Neutrophil (primary cell): ENCODE data around the gene MARCHF2.

Experiments
- H3K27ac ChIP-seq: fragments of 200-600 bp; sonication (generic); 2 replicates; pipeline ENCODE4 v1.5.1; 2016; ENCODE audit warnings: mild to moderate bottlenecking, moderate library complexity
- H3K27me3 ChIP-seq: fragments of 200-600 bp; sonication (generic); 2 replicates; pipeline ENCODE4 v1.6.0; 2016; ENCODE audit warnings: mild to moderate bottlenecking
- H3K36me3 ChIP-seq: fragments of 200-600 bp; sonication (generic); 2 replicates; pipeline ENCODE4 v1.5.1; 2017
- H3K4me1 ChIP-seq, 2 experiments: fragments of 200-600 bp in 1 of 2; sonication (generic) in 1 of 2; 1 replicate in 1 of 2; 2 replicates in 1 of 2; pipeline versions ENCODE4 v1.5.1 to v1.6.1; 2013 to 2016; ENCODE audit warnings: low read depth in 1 of 2, low read length in 1 of 2, mild to moderate bottlenecking in 1 of 2, moderate library complexity in 1 of 2; ENCODE audit not compliant: control insufficient read depth in 1 of 2, insufficient read depth in 1 of 2
- H3K4me3 ChIP-seq, 2 experiments: fragments of 200-600 bp in 1 of 2; sonication (generic) in 1 of 2; 1 replicate in 1 of 2; 2 replicates in 1 of 2; pipeline ENCODE4 v1.5.1; 2013 to 2016; ENCODE audit warnings: low read depth in 1 of 2, low read length in 1 of 2, mild to moderate bottlenecking in 1 of 2, moderate library complexity in 1 of 2
- H3K9me3 ChIP-seq: fragments of 200-600 bp; sonication (generic); 2 replicates; pipeline ENCODE4 v1.5.1; 2016
- CTCF ChIP-seq: fragments of 200-600 bp; sonication (generic); IDR thresholded peaks from 2 replicates; pipeline ENCODE4 v1.5.1; 2016; ENCODE audit warnings: antibody characterized with exemption

MARCHF2 gene

GRCh38 chr19:8390617-8390981 lies 22.5 kb upstream of the MARCHF2 start:
- Histone ChIP-seq H3K36me3 (no peaks in the 10 kb centered on the region), H3K9me3 (no peaks in the 10 kb centered on the region), H3K27ac (peak overlapping the region; percentile 99), H3K4me3 (peak overlapping the region; percentile 76 to 79), H3K4me1 (peaks cover 27 to 32% of the 10 kb centered on the region in 2 experiments), H3K27me3 (no peaks in the 10 kb centered on the region)
- peak; percentile 39 for TF ChIP-seq CTCF

GRCh38 chr19:8391198-8392016 lies 21.7 kb upstream of the MARCHF2 start:
- Histone ChIP-seq H3K27me3 (no peaks in the 10 kb centered on the region), H3K4me3 (peak overlapping the region in 1 of 2 experiments; percentile 79), H3K9me3 (no peaks in the 10 kb centered on the region), H3K27ac (peak overlapping the region; percentile 99), H3K4me1 (peaks cover 22 to 26% of the 10 kb centered on the region in 2 experiments), H3K36me3 (no peaks in the 10 kb centered on the region)
- no peak for TF ChIP-seq CTCF

DNA sequence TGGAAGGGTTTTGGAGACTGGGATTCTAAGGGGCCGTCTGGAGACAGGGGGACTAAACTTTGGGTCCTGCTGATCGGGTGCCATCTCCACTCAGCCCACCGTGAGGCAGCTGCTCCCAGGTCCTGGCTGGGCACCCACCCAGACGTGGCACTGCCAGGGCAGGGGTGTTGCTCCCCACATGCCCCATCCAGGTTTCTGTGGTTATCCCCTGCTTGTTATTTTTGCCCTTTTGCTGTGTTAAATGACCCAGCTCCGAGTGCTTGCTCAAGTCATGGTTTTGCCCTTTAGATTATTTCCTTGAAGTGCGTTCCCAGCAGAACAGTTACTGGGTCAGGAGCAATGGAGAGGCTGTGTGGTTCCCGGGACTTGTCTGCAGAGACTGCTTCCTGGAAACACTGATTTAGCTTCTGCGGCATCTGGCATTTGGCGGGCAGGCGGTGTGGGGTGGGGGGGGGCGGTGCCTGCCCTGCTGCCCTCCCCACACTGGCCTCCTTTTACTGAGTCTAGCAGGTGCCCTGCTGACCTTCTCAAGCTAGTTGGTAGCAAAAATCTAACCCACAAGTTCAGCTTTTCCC lies 21.0 kb upstream of the MARCHF2 start:
- H3K4me1 ChIP-seq = peaks cover 22 to 26% of the 10 kb centered on the region in 2 experiments
- H3K27ac ChIP-seq = peak overlapping the region; percentile 99
- no peaks in the 10 kb centered on the region for H3K27me3 ChIP-seq
- no peak for TF ChIP-seq CTCF
- H3K9me3 ChIP-seq = no peaks in the 10 kb centered on the region
- H3K4me3 ChIP-seq = no peak overlapping the region
- no peaks in the 10 kb centered on the region for H3K36me3 ChIP-seq

- H3K27ac ChIP-seq = no peak overlapping the region
- H3K27me3 ChIP-seq = no peaks in the 10 kb centered on the region
- peaks cover 22 to 26% of the 10 kb centered on the region in 2 experiments for H3K4me1 ChIP-seq
- H3K9me3 ChIP-seq = no peaks in the 10 kb centered on the region
- H3K36me3 ChIP-seq = peaks cover 5% of the 10 kb centered on the region
- TF ChIP-seq CTCF = no peak
- H3K4me3 ChIP-seq = no peak overlapping the region
These were observed 19.8 kb upstream of the MARCHF2 start for GRCh38 chr19:8393192-8393870.

DNA sequence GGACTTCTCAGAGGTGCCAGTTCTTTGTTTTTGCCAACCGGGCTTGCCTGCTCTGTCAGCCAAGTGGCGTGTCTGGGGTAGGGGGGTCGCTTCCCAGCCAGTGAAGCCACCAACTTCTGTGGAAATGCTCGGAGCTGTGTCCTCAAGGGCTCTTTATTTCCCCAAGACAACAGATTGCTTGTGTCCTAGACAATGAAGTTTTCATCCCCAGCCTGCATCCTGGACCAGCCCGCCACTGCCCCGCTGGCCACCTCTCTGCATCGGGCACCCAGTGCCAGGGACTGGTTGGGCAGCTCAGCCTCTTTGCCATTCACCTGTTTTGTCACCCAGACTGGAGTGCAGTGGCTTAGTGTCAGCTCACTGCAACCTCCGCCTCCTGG lies 19.2 kb upstream of the MARCHF2 start:
- no peak for TF ChIP-seq CTCF
- peaks cover 22 to 26% of the 10 kb centered on the region in 2 experiments for H3K4me1 ChIP-seq
- no peak overlapping the region for H3K4me3 ChIP-seq
- no peaks in the 10 kb centered on the region for H3K27me3 ChIP-seq
- no peak overlapping the region for H3K27ac ChIP-seq
- no peaks in the 10 kb centered on the region for H3K9me3 ChIP-seq
- peaks cover 8% of the 10 kb centered on the region for H3K36me3 ChIP-seq
